HT1080 (cell line): ENCODE results near the gene SPEN. TPM values are rescaled to one million over a fixed set of nuclear protein-coding genes. Genes with fewer than 3 reads are reported as not detected.

Experiments
- DNase-seq: peaks from one replicate; pipeline ENCODE4 v3.0.0-alpha.2; 2015; ENCODE audit warnings: low read depth
- total RNA-seq: library from RNA; depleted of rRNA; stranded (reverse); fragments of >200 nt; shearing (Covaris generic); gene quantifications from 2 replicates; pipeline ENCODE4 v1.2.3, GENCODE V29; 2014

Gene SPEN
- total RNA-seq, 1 experiment from 2014 or later: 15.3 TPM

- no peak for DNase-seq
Measured at GRCh38 chr1:15852036-15852827, 4.7 kb downstream of the SPEN start.

- no peak for DNase-seq
Measured at GRCh38 chr1:15852828-15853302, 5.4 kb downstream of the SPEN start.

- DNase-seq: no peak
Measured at GRCh38 chr1:15856888-15857287, 9.4 kb downstream of the SPEN start.

- no peak for DNase-seq
Measured at GRCh38 chr1:15858069-15858670, 10.7 kb downstream of the SPEN start.

GRCh38 chr1:15858672-15859372 lies 11.3 kb downstream of the SPEN start:
- DNase-seq: no peak

- DNase-seq: no peak
Measured at GRCh38 chr1:15863156-15863901, 15.8 kb downstream of the SPEN start.

GRCh38 chr1:15866721-15867201 lies 19.3 kb downstream of the SPEN start:
- DNase-seq: no peak

GRCh38 chr1:15867288-15867687 lies 19.8 kb downstream of the SPEN start:
- DNase-seq: no peak

- no peak for DNase-seq
Measured at GRCh38 chr1:15869413-15869812, 21.9 kb downstream of the SPEN start.

GRCh38 chr1:15870421-15870820 lies 22.9 kb downstream of the SPEN start:
- no peak for DNase-seq

GRCh38 chr1:15874471-15874870 lies 27.0 kb downstream of the SPEN start:
- no peak for DNase-seq

- DNase-seq: no peak
Measured at GRCh38 chr1:15876357-15877055, 29.0 kb downstream of the SPEN start.

- DNase-seq: no peak
Measured at GRCh38 chr1:15881961-15882360, 34.5 kb downstream of the SPEN start.

GRCh38 chr1:15882665-15883064 lies 35.2 kb downstream of the SPEN start:
- DNase-seq: peak; percentile 29

- no peak for DNase-seq
Measured at GRCh38 chr1:15883326-15883725, 35.8 kb downstream of the SPEN start.

- DNase-seq: no peak
Measured at GRCh38 chr1:15884477-15884876, 37.0 kb downstream of the SPEN start.

- DNase-seq: no peak
Measured at GRCh38 chr1:15885269-15885668, 37.8 kb downstream of the SPEN start.

GRCh38 chr1:15885701-15886610 lies 38.4 kb downstream of the SPEN start:
- DNase-seq: peak; percentile 95

GRCh38 chr1:15886611-15887167 lies 39.2 kb downstream of the SPEN start:
- DNase-seq: no peak
